A549 treated with dexamethasone at 1 μM for 4 hours (cell line): Measurements from ENCODE around the gene OR4K15. TPM values are rescaled to one million over a fixed set of nuclear protein-coding genes. Genes with fewer than 3 reads are reported as not detected.

Experiments
- total RNA-seq: library from RNA; stranded (reverse); fragments of 200-300 nt; extraction: Qiagen RNA extraction; gene quantifications from 5 replicates; pipeline ENCODE4 v1.2.3, GENCODE V29; 2022

OR4K15 gene
- not detected in 5 replicates for total RNA-seq

GRCh38 chr14:19975291-19975690 is at the start of gene OR4K15:
OR4K15 (plus strand) TSS chr14:19975591; CDS start chr14:19975591, 0 bp downstream.

DNA sequence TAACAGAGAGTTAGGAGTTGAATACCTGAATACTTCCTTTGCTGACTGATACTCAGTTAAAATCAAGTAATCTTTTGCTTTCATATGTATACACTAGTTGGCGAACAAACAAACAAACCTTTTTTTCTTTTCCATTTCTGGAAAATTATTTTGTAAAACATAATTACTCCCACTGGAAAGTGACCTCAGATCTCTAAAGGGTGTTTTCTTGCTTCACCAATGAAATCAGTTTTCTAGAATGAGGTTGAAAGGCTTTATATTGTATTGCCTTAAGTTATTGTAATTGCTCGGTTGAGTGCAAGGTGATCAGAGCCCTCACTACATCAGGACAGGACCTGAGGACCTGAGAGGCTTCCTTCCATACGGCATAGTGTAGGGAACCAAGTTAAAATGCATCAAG is 44.8 kb upstream of the OR4K15 start, which contains the start of gene OR4K1:
Gene OR4K1, plus strand, starts transcription at position 301 of the 400 bp plus-strand sequence. CDS start 4,750 bp downstream, outside the sequence.

GRCh38 chr14:20001863-20002262 is 26.5 kb downstream of the OR4K15 start, which contains the start of gene OR4Q2:
OR4Q2 (plus strand) TSS chr14:20002163.

DNA sequence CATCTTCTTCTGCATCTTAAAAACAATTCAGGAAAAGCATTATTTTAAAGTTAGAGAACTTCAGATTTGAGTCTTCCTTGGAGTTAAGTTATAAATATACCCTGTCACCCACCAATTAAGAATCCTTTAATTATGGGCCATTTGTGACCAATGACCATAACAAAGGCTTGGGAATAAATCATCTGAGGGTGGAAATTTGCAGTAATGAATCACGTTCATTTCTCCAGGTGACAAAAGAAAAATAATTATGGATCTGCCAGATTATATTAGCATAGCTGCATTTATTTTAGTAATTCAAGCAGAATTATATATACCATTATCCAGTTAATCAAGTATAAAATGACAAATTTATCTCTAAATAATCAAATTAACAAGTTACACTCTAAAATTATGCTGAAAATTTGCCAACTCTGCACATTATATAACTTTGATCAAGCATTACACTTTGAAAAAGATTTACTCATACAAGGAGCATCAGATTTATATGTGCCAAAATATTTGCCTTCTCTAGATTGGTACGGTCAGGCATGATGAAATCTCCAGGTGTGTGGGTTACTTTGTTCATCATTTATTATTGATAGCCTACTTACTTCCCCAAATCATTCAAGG is 44.0 kb downstream of the OR4K15 start, which contains the start of gene OR4K14:
Gene OR4K14, minus strand, starts transcription at position 51 of the 609 bp plus-strand sequence. CDS start 4,114 bp downstream, outside the sequence.

Other genes starting within 250 kb of the OR4K15 start
- gene OR4Q3, start 232.0 kb upstream of the OR4K15 start, total RNA-seq = not detected in 5 replicates
- not detected in 5 replicates for gene OR4M1, start 202.1 kb upstream of the OR4K15 start, total RNA-seq
- not detected in 5 replicates for gene OR4N2, start 171.8 kb upstream of the OR4K15 start, total RNA-seq
- not detected in 5 replicates for gene OR4K2, start 100.4 kb upstream of the OR4K15 start, total RNA-seq
- not detected in 5 replicates for gene OR4K5, start 55.0 kb upstream of the OR4K15 start, total RNA-seq
- not detected in 5 replicates for gene OR4K1, start 44.7 kb upstream of the OR4K15 start, total RNA-seq
- not detected in 5 replicates for gene OR4Q2, start 26.6 kb downstream of the OR4K15 start, total RNA-seq
- gene OR4K14, start 43.7 kb downstream of the OR4K15 start, total RNA-seq = not detected in 5 replicates
- not detected in 5 replicates for gene OR4K13, start 60.4 kb downstream of the OR4K15 start, total RNA-seq
- gene OR4L1, start 84.5 kb downstream of the OR4K15 start, total RNA-seq = not detected in 5 replicates
- gene OR4K17, start 135.1 kb downstream of the OR4K15 start, total RNA-seq = not detected in 5 replicates
- not detected in 5 replicates for gene OR4N5, start 163.2 kb downstream of the OR4K15 start, total RNA-seq
- not detected in 5 replicates for gene OR11G2, start 215.3 kb downstream of the OR4K15 start, total RNA-seq
- gene OR11H6, start 248.1 kb downstream of the OR4K15 start, total RNA-seq = not detected in 5 replicates